Stomach (tissue), 4 donors: ENCODE results near the gene WFDC1.

Experiments
- CTCF ChIP-seq, 7 experiments: fragments of 450-650 bp in 4 of 7; fragments of 200-600 bp in 3 of 7; sonication (generic) in 3 of 7; IDR thresholded peaks; one replicate each; pipeline ENCODE4 v1.5.1; 2016 to 2019; ENCODE audit warnings: antibody characterized with exemption in 7 of 7, control low read depth in 2 of 7, mild to moderate bottlenecking in 1 of 7
- EP300 ChIP-seq: sonication (generic); formaldehyde crosslinking; IDR thresholded peaks from one replicate; pipeline ENCODE4 v1.6.1; 2017; ENCODE audit warnings: antibody characterized with exemption
- POLR2A ChIP-seq, 4 donors: fragments of 450-650 bp; IDR thresholded peaks; one replicate each; pipeline ENCODE4 v1.6.1; 2016; ENCODE audit warnings: antibody characterized with exemption in 4 of 4, control low read depth in 2 of 4, mild to moderate bottlenecking in 1 of 4, moderate library complexity in 1 of 4
- POLR2AphosphoS5 ChIP-seq, 3 donors: sonication (generic); formaldehyde crosslinking; IDR thresholded peaks; one replicate each; pipeline ENCODE4 v1.6.1; 2016; ENCODE audit warnings: antibody characterized with exemption in 3 of 3

- TF ChIP-seq POLR2A (IDR thresholded peaks at IDR 0.05): no peak
- TF ChIP-seq CTCF (IDR thresholded peaks at IDR 0.05): no peak
- TF ChIP-seq POLR2AphosphoS5 (IDR thresholded peaks at IDR 0.05): no peak
- TF ChIP-seq EP300: no peak
Observed at GRCh38 chr16:84379008-84379708, 84.5 kb downstream of the WFDC1 start.
